H9 (cell line): ENCODE data around the gene PGLYRP3. TPM values are rescaled to one million over a fixed set of nuclear protein-coding genes. Genes with fewer than 3 reads are reported as not detected.

Experiments used
- DNase-seq: peaks from one replicate; pipeline ENCODE4 v3.0.0-alpha.2; 2017
- H2AFZ ChIP-seq: one replicate; pipeline ENCODE4 v1.6.1; 2013; ENCODE audit warnings: mild to moderate bottlenecking, low read length, control low read depth, moderate library complexity
- H2AK5ac ChIP-seq: 2 replicates; pipeline ENCODE4 v1.6.1; 2013; ENCODE audit warnings: low read length, control low read depth, mixed read lengths; ENCODE audit not compliant: insufficient read length
- H2BK120ac ChIP-seq: one replicate; pipeline ENCODE4 v1.6.1; 2013; ENCODE audit warnings: low read depth, mild to moderate bottlenecking, low read length, control low read depth, inconsistent platforms; ENCODE audit not compliant: poor library complexity, severe bottlenecking
- H2BK12ac ChIP-seq: 2 replicates; pipeline ENCODE4 v1.6.1; 2013; ENCODE audit warnings: low read length, control low read depth, mixed read lengths, low read depth; ENCODE audit not compliant: insufficient read length
- H2BK15ac ChIP-seq: 2 replicates; pipeline ENCODE4 v1.6.1; 2013; ENCODE audit warnings: low read depth, low read length, control low read depth
- H2BK20ac ChIP-seq: one replicate; pipeline ENCODE4 v1.6.1; 2013; ENCODE audit warnings: low read depth, mild to moderate bottlenecking, low read length, control low read depth, inconsistent platforms; ENCODE audit not compliant: poor library complexity, severe bottlenecking
- H2BK5ac ChIP-seq: 2 replicates; pipeline ENCODE4 v1.6.1; 2013; ENCODE audit warnings: low read length, control low read depth, mixed read lengths; ENCODE audit not compliant: insufficient read length
- H3K14ac ChIP-seq: 2 replicates; pipeline ENCODE4 v1.6.1; 2013; ENCODE audit warnings: low read length, control low read depth; ENCODE audit not compliant: insufficient read depth
- H3K18ac ChIP-seq: 2 replicates; pipeline ENCODE4 v1.6.1; 2013; ENCODE audit warnings: low read depth, mild to moderate bottlenecking, mixed read lengths, low read length, control low read depth; ENCODE audit not compliant: insufficient read length
- H3K23ac ChIP-seq: 2 replicates; pipeline ENCODE4 v1.6.1; 2013; ENCODE audit warnings: low read length, control low read depth, mixed read lengths, low read depth; ENCODE audit not compliant: insufficient read length
- H3K23me2 ChIP-seq: 2 replicates; pipeline ENCODE4 v1.6.1; 2013; ENCODE audit warnings: low read depth, mild to moderate bottlenecking, mixed read lengths, low read length, control low read depth; ENCODE audit not compliant: insufficient read length, poor library complexity, severe bottlenecking
- H3K27ac ChIP-seq: 2 replicates; pipeline ENCODE4 v1.5.1; 2013; ENCODE audit warnings: low read length, control low read depth, mixed read lengths, low read depth; ENCODE audit not compliant: insufficient read length
- H3K27me3 ChIP-seq: 2 replicates; pipeline ENCODE4 v1.6.1; 2013; ENCODE audit warnings: low read length, control low read depth, inconsistent platforms; ENCODE audit not compliant: insufficient read depth
- H3K4ac ChIP-seq: 2 replicates; pipeline ENCODE4 v1.6.1; 2013; ENCODE audit warnings: low read depth, mild to moderate bottlenecking, control low read depth, inconsistent platforms, low read length, moderate library complexity
- H3K4me1 ChIP-seq: 2 replicates; pipeline ENCODE4 v1.6.1; 2013; ENCODE audit warnings: low read length, control low read depth, inconsistent platforms; ENCODE audit not compliant: insufficient read depth
- H3K4me2 ChIP-seq: 2 replicates; pipeline ENCODE4 v1.6.1; 2013; ENCODE audit warnings: low read length, control low read depth, mixed read lengths; ENCODE audit not compliant: insufficient read length, insufficient read depth
- H3K56ac ChIP-seq: 2 replicates; pipeline ENCODE4 v1.6.1; 2013; ENCODE audit warnings: low read depth, mild to moderate bottlenecking, mixed read lengths, low read length, control low read depth; ENCODE audit not compliant: insufficient read length
- H3K79me1 ChIP-seq: 2 replicates; pipeline ENCODE4 v1.6.1; 2013; ENCODE audit warnings: low read depth, mild to moderate bottlenecking, moderate library complexity, low read length, control low read depth, inconsistent platforms; ENCODE audit not compliant: insufficient read depth, poor library complexity, severe bottlenecking
- H3K79me2 ChIP-seq: 2 replicates; pipeline ENCODE4 v1.6.1; 2013; ENCODE audit warnings: low read length, control low read depth, inconsistent platforms; ENCODE audit not compliant: insufficient read depth
- H3K9ac ChIP-seq: 2 replicates; pipeline ENCODE4 v1.6.1; 2013; ENCODE audit warnings: low read length, control low read depth, mixed read lengths; ENCODE audit not compliant: insufficient read length; ENCODE audit errors: extremely low read depth
- H3K9me3 ChIP-seq: one replicate; pipeline ENCODE4 v1.6.1; 2013; ENCODE audit warnings: low read depth, low read length, inconsistent platforms; ENCODE audit not compliant: control insufficient read depth
- H3T11ph ChIP-seq: one replicate; pipeline ENCODE4 v1.6.1; 2013; ENCODE audit warnings: mild to moderate bottlenecking, low read length, control low read depth, inconsistent platforms
- H4K20me1 ChIP-seq: one replicate; pipeline ENCODE4 v1.6.1; 2013; ENCODE audit not compliant: control insufficient read depth, insufficient read length, insufficient read depth
- H4K5ac ChIP-seq: 2 replicates; pipeline ENCODE4 v1.6.1; 2013; ENCODE audit warnings: low read depth, mild to moderate bottlenecking, mixed read lengths, low read length, control low read depth; ENCODE audit not compliant: insufficient read length
- H4K8ac ChIP-seq: replicated peaks from 2 replicates; pipeline ENCODE4 v1.6.1; 2013; ENCODE audit warnings: low read length, control low read depth, mixed read lengths, low read depth; ENCODE audit not compliant: insufficient read length
- H4K91ac ChIP-seq: 2 replicates; pipeline ENCODE4 v1.6.1; 2013; ENCODE audit warnings: low read depth, mild to moderate bottlenecking, moderate library complexity, mixed read lengths, low read length, control low read depth; ENCODE audit not compliant: insufficient read length
- H3K27ac Mint-ChIP-seq, 3 experiments: 2 replicates in 2 of 3; 3 replicates in 1 of 3; pipeline ENCODE4 v1.8.0; 2020 to 2021; ENCODE audit warnings: mixed read lengths in 3 of 3, mild to moderate bottlenecking in 1 of 3, moderate library complexity in 1 of 3
- H3K27me3 Mint-ChIP-seq: 2 replicates; pipeline ENCODE4 v1.8.0; 2021; ENCODE audit warnings: low read depth, mild to moderate bottlenecking, moderate library complexity, mixed read lengths
- H3K36me3 Mint-ChIP-seq, 3 experiments: 2 replicates in 2 of 3; 3 replicates in 1 of 3; pipeline ENCODE4 v1.8.0; 2020 to 2021; ENCODE audit warnings: low read depth in 3 of 3, mixed read lengths in 3 of 3; ENCODE audit not compliant: insufficient read depth in 1 of 3
- H3K4me1 Mint-ChIP-seq, 2 experiments: 2 replicates each; pipeline ENCODE4 v1.8.0; 2020; ENCODE audit warnings: mixed read lengths in 2 of 2
- H3K4me3 Mint-ChIP-seq, 2 experiments: 2 replicates in 1 of 2; 3 replicates in 1 of 2; pipeline ENCODE4 v1.8.0; 2020 to 2021; ENCODE audit warnings: mild to moderate bottlenecking in 2 of 2, mixed read lengths in 2 of 2, moderate library complexity in 1 of 2
- H3K9me3 Mint-ChIP-seq, 2 experiments: 2 replicates in 1 of 2; 3 replicates in 1 of 2; pipeline ENCODE4 v1.8.0; 2020; ENCODE audit warnings: mild to moderate bottlenecking in 2 of 2, mixed read lengths in 2 of 2, moderate library complexity in 1 of 2
- CTCF ChIP-seq: fragments of 200-600 bp; sonication (generic); conservative IDR thresholded peaks from 3 replicates; pipeline ENCODE4 v1.8.0; 2021; ENCODE audit warnings: antibody characterized with exemption, mild to moderate bottlenecking
- WGBS: extraction: QIAGEN DNeasy Blood & Tissue Kit; methylation state at CpG from one replicate; pipeline ENCODE4 v1.1.7; 2013; ENCODE audit warnings: missing lambda C conversion rate, low lambda C conversion rate, mixed read lengths; ENCODE audit not compliant: insufficient read length; ENCODE audit errors: extremely low coverage; 5-methylcytosine and 5-hydroxymethylcytosine counted together
- total RNA-seq: library from RNA; stranded (reverse); gene quantifications from 2 replicates; pipeline ENCODE4 v1.2.1, GENCODE V29; 2021

Gene PGLYRP3
- total RNA-seq, 1 experiment from 2014 or later: not detected

- H3K4me1 Mint-ChIP-seq: peaks cover 0 to 5% of the 10 kb centered on the region in 2 experiments; a peak in 2 of 4 replicates
- H3K9ac ChIP-seq: no peak overlapping the region
- H3K36me3 Mint-ChIP-seq: no peaks in the 10 kb centered on the region; a peak in 1 of 7 replicates
- H3K4me1 ChIP-seq: no peaks in the 10 kb centered on the region
- no peak overlapping the region for H4K5ac ChIP-seq
- DNase-seq: no peak
- no peak overlapping the region for H3K18ac ChIP-seq
- no peak for TF ChIP-seq CTCF
- no peak overlapping the region for H3K27ac ChIP-seq
- peaks cover 28% of the 10 kb centered on the region for H3K27me3 Mint-ChIP-seq
- no peak overlapping the region for H3K14ac ChIP-seq
- H2AFZ ChIP-seq: no peak overlapping the region
- H2BK15ac ChIP-seq: no peak overlapping the region
- no peak overlapping the region for H4K91ac ChIP-seq
- no peak overlapping the region for H3K23ac ChIP-seq
- no peak overlapping the region for H3T11ph ChIP-seq
- H2AK5ac ChIP-seq: no peak overlapping the region
- no peaks in the 10 kb centered on the region for H3K9me3 ChIP-seq
- no peaks in the 10 kb centered on the region for H3K9me3 Mint-ChIP-seq
- no peak overlapping the region for H3K56ac ChIP-seq
- no peaks in the 10 kb centered on the region for H3K79me2 ChIP-seq
- H2BK120ac ChIP-seq: no peak overlapping the region
- no peaks in the 10 kb centered on the region for H3K23me2 ChIP-seq
- H2BK20ac ChIP-seq: no peak overlapping the region
- H4K8ac ChIP-seq: no peak overlapping the region
- no peak overlapping the region for H3K4ac ChIP-seq
- no CpG with 5 or more reads among the region's 3 CpGs for WGBS
- no peak overlapping the region for H2BK12ac ChIP-seq
- peak overlapping the region in 1 of 2 experiments; percentile 46; a peak in 1 of 5 replicates for H3K4me3 Mint-ChIP-seq
- peak overlapping the region in 1 of 3 experiments; percentile 60; a peak in 1 of 7 replicates for H3K27ac Mint-ChIP-seq
- no peak overlapping the region for H3K4me2 ChIP-seq
- H2BK5ac ChIP-seq: no peak overlapping the region
- H3K27me3 ChIP-seq: no peaks in the 10 kb centered on the region
- H4K20me1 ChIP-seq: no peaks in the 10 kb centered on the region
- no peaks in the 10 kb centered on the region for H3K79me1 ChIP-seq
Observed at GRCh38 chr1:153344718-153345025, 31.9 kb upstream of the PGLYRP3 start.
